ENCODE results near the gene RFX7. TPM values are rescaled to one million over a fixed set of nuclear protein-coding genes. Genes with fewer than 3 reads are reported as not detected.

Gene RFX7
- total and polyA plus RNA-seq, 2 donors (not counting 1 experiment from before 2014, with no cell fraction given), result 6.6 to 44.8 TPM

- Mint-ChIP-seq H3K27me3 (no peaks in the 10 kb centered on the region), H3K4me3 (no peak overlapping the region), H3K4me1 (peaks cover 51% of the 10 kb centered on the region), H3K27ac (no peak overlapping the region), H3K9me3 (ENCODE audit: insufficient read depth) (peaks cover 7% of the 10 kb centered on the region)
- Histone ChIP-seq H3K27me3 (replicated peaks in 1 of 4; ENCODE audit: control extremely low read depth in 1 of 4, control insufficient read depth in 3 of 4, insufficient read depth in 4 of 4, low read length in 3 of 4) (no peaks in the 10 kb centered on the region), H3K4me1 (ENCODE audit: control insufficient read depth in 2 of 2, insufficient read depth in 2 of 2, low read length in 2 of 2) (no peaks in the 10 kb centered on the region), H3K9ac (ENCODE audit: low read length) (no peak overlapping the region), H3K4me2 (replicated peaks; ENCODE audit: low read depth, low read length, poor library complexity, severe bottlenecking) (no peak overlapping the region), H3K79me2 (ENCODE audit: control insufficient read depth, insufficient read depth, low read length) (peaks cover 47% of the 10 kb centered on the region), H2AFZ (ENCODE audit: insufficient read depth, low read depth, low read length, poor library complexity, severe bottlenecking) (no peak overlapping the region), H3K4me3 (ENCODE audit: control extremely low read depth in 1 of 5, extremely low read depth in 1 of 5, insufficient read depth in 1 of 5, low read depth in 2 of 5, low read length in 4 of 5) (no peak overlapping the region), H3K9me3 (ENCODE audit: control extremely low read depth in 1 of 3, control insufficient read depth in 2 of 3, insufficient read depth in 1 of 3, low read length in 2 of 3) (peaks cover 0 to 8% (median 0%) of the 10 kb centered on the region in 3 donors), H3K36me3 (replicated peaks in 1 of 2; ENCODE audit: control extremely low read depth in 1 of 2, control insufficient read depth in 1 of 2, extremely low read depth in 1 of 2, insufficient read depth in 2 of 2, low read length in 1 of 2) (peaks cover 0 to 3% of the 10 kb centered on the region in 2 experiments), H4K20me1 (ENCODE audit: control insufficient read depth, insufficient read depth, low read length, poor library complexity, severe bottlenecking) (no peaks in the 10 kb centered on the region), H3K27ac (ENCODE audit: low read length in 2 of 2) (no peak overlapping the region)
- intact Hi-C loops (cut with micrococcal nuclease), result no loop called here
- no peak for DNase-seq
- POLR2A ChIA-PET, result no interaction called here
- ATAC-seq (ENCODE audit: low read depth), result no peak
- 100% methylated on average over 6 of the region's 6 CpGs for WGBS (ENCODE audit: insufficient coverage)
- CTCF ChIA-PET, result interaction anchor here (0.7 kb wide), 1 partner anchor 156 kb away, joined by 3 read pairs; no protein-coding TSS in a partner anchor
- TF ChIP-seq EZH2 (IDR thresholded peaks at IDR 0.05; ENCODE audit: borderline replicate concordance, insufficient read depth, low read depth, low read length, poor library complexity, severe bottlenecking) (no peak), CTCF (IDR thresholded peaks at IDR 0.05) (no peak)
These were observed 93.5 kb downstream of the RFX7 start for GRCh38 chr15:56150204-56150603.

GRCh38 chr15:56148064-56148463 lies 95.6 kb downstream of the RFX7 start:
- CTCF ChIA-PET, result interaction anchor here (0.6 kb wide), 1 partner anchor 1718 kb away, joined by 3 read pairs; no protein-coding TSS in a partner anchor
- no peak for DNase-seq
- ATAC-seq (ENCODE audit: low read depth), result no peak
- WGBS (ENCODE audit: insufficient coverage), result 94% methylated on average over 2 of the region's 3 CpGs
- H3K9me3 Mint-ChIP-seq (ENCODE audit: insufficient read depth), result no peaks in the 10 kb centered on the region
- no peaks in the 10 kb centered on the region for H3K27me3 Mint-ChIP-seq
- no peak overlapping the region for H3K27ac ChIP-seq (ENCODE audit: low read length in 2 of 2)
- H3K27ac Mint-ChIP-seq, result no peak overlapping the region
- peaks cover 36% of the 10 kb centered on the region for H3K79me2 ChIP-seq (ENCODE audit: control insufficient read depth, insufficient read depth, low read length)
- H3K4me3 Mint-ChIP-seq, result no peak overlapping the region
- POLR2A ChIA-PET, result no interaction called here
- no peak overlapping the region for H3K4me3 ChIP-seq (ENCODE audit: control extremely low read depth in 1 of 5, extremely low read depth in 1 of 5, insufficient read depth in 1 of 5, low read depth in 2 of 5, low read length in 4 of 5)
- H3K9ac ChIP-seq (ENCODE audit: low read length), result no peak overlapping the region
- peaks cover 6% of the 10 kb centered on the region for H4K20me1 ChIP-seq (ENCODE audit: control insufficient read depth, insufficient read depth, low read length, poor library complexity, severe bottlenecking)
- TF ChIP-seq EZH2 (IDR thresholded peaks at IDR 0.05; ENCODE audit: borderline replicate concordance, insufficient read depth, low read depth, low read length, poor library complexity, severe bottlenecking) (no peak), CTCF (IDR thresholded peaks at IDR 0.05) (no peak)
- peaks cover 39% of the 10 kb centered on the region for H3K4me1 Mint-ChIP-seq
- H2AFZ ChIP-seq (ENCODE audit: insufficient read depth, low read depth, low read length, poor library complexity, severe bottlenecking), result no peak overlapping the region
- intact Hi-C loops (cut with micrococcal nuclease), result no loop called here
- no peak overlapping the region for H3K4me2 ChIP-seq (replicated peaks; ENCODE audit: low read depth, low read length, poor library complexity, severe bottlenecking)
- no peaks in the 10 kb centered on the region for H3K4me1 ChIP-seq (ENCODE audit: control insufficient read depth in 2 of 2, insufficient read depth in 2 of 2, low read length in 2 of 2)
- peaks cover 0 to 3% of the 10 kb centered on the region in 2 experiments for H3K36me3 ChIP-seq (replicated peaks in 1 of 2; ENCODE audit: control extremely low read depth in 1 of 2, control insufficient read depth in 1 of 2, extremely low read depth in 1 of 2, insufficient read depth in 2 of 2, low read length in 1 of 2)
- no peaks in the 10 kb centered on the region for H3K27me3 ChIP-seq (replicated peaks in 1 of 4; ENCODE audit: control extremely low read depth in 1 of 4, control insufficient read depth in 3 of 4, insufficient read depth in 4 of 4, low read length in 3 of 4)
- H3K9me3 ChIP-seq (ENCODE audit: control extremely low read depth in 1 of 3, control insufficient read depth in 2 of 3, insufficient read depth in 1 of 3, low read length in 2 of 3), result peaks cover 0 to 8% (median 0%) of the 10 kb centered on the region in 3 donors
